ENCODE data around the gene LAMC2.

Gene LAMC2

DNA sequence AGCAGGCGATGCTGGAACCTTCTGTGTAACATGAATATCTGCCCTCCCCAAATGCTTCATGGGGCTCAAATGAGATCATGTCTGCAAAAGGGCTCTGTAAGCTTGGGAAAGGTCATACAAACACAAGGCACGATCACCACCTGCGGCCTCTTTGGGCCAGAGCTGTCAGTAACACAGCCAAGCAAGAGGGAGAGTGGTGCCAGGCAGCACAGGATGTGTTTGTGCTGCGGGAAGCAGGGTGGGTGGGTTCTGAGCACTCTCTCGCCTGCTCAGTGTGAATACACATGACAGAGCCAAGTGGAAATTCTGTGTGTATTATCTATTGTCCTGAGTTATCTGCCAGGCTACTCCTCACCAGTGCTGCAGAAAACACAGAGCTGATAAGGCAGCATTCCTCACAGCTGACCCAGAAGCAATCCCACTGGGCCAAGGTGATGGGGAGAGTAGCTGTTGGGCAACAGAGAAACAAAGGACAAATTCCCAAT, 101.2 kb downstream of the LAMC2 start:
- DNase-seq (ENCODE audit: low read depth), result no peak

DNA sequence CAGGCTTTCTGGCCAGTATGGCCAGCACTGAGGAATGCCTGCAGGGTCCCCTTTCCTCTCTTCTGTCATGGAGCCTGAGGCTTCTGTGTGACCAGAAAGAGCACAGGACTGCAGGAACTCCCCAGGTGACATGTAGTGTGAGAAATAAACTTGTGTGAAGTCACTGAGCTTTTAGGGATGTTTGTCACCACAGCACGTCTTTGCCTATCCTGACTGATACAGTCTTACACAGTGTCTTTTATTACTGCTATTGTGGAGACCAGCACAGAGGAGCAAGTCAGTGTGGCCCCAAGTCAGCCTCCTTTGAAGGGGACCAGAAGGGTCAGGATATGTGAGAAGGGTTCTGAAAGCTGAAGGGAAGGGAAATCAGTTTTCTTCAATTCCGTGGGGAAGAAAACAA, 102.5 kb downstream of the LAMC2 start:
- DNase-seq (ENCODE audit: low read depth), result no peak

DNA sequence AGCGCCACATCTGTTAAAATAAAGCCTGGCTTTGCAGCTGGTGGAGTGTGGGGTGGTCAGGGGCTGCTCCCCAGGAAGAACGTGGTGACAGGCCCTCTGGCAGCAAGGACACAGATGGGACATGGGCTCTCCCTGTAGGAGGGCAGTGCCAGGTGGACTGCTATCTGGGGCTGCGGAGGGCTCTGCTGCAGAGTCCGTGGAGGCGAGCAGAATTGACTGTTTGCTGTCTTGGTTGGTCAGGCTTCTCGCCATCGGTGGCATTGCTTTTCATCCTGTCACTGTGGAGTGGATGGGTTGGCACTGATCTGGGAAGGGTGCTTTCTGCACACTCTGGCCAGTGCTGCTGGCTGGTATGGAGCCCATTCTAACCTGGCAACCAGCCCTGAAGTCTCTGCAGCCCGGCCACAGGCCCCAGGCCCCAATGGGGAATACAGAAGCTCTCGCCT, 103.0 kb downstream of the LAMC2 start:
- DNase-seq (ENCODE audit: low read depth), result no peak

DNA sequence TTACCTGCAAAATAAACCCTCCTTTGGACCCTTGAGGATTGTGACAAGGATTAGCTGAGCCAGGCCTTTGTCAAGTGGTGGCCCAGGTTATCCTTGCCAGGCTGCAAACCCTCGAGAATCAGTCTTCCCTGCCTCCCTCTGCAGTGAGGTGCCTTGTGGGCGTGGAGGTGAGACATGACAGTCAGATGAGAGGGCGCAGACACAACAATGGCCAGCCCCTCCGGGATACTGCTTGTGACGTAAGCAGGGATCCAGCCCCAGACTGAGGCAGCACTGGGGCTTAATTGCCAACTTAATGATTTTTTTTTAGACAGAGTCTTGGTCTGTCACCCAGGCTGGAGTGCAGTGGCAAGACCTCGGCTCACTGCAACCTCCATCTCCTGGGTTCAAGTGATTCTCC, 104.6 kb downstream of the LAMC2 start:
- DNase-seq (ENCODE audit: low read depth), result no peak

DNA sequence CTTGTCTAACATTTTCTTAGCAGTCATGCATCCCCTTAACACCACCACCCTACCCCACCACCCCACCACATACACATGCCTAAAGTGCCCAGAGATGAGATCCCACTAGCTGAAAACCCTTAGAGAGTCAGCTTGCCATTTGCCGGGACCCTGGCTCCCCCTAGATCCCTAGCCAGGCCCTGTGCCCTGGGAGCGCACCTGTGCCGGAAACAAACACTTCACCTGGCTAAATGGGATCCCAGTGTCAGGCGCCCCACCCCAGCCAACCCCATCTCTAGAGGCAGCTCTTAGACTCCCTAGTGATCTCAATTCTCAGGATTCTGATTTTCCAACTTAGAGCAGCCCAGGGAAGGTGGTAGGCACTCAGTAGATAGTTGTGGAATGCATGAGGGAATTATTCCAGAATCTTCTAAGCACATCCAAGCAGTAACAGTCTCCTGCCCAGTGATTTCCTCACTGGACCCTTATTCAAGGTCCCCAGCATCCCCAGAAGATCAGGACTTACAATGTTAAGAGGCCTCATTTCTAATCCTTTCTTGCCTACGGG, 105.2 kb downstream of the LAMC2 start:
- no peak for DNase-seq (ENCODE audit: low read depth)

DNA sequence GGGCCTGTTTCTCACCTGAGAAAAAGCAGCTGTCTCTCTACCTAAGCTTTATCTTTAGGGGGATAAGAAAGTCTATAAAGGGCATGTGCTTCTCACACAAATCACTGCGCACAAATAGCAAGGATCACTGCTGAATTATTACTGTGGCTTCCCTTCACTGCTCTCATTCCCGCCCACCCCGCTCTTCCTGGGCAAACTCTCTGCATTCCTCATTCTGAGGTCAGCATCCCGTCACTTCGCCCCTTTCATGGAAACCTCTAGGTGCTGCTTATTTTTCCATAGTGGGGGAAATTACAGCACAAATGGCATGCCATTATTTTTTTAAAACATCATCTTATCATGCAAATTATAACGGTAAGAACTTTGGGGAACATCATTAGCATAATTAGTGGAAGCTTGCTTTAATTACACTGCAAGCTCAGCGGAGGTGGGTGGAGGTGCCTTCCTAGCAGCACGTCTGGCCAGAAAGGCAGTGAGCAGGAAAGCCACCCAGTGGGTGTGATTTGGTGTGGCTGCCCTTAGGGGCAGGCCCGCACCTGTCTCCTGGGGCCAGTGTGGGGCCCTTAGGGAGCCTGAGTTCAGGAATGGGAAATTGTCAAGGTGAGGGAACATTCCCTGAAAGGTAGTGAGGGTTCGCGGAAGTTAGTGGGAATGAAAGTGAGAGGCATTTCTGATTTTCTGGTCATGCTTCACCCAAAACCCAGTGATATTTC, 105.9 kb downstream of the LAMC2 start:
- no peak for DNase-seq (ENCODE audit: low read depth)

DNA sequence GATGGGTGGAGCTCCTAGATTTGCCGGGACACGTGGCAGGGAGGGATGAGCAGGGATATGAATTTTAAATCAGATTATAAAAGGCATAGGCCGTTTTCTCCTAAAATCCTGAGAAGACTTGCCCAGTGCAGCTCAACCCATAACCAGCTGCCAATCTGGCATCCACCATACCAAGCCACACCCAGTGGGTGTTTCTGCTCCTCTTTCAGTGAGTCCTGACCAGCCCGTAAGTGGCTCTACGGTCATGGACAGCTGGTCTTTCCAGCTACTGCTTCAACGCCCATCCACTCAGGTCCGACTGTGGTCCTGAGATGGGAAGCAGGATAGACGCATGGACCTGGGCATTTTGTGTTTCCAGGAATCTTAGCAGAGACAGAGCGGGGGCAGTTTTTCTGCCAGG, 107.2 kb downstream of the LAMC2 start:
- DNase-seq (ENCODE audit: low read depth), result no peak

DNA sequence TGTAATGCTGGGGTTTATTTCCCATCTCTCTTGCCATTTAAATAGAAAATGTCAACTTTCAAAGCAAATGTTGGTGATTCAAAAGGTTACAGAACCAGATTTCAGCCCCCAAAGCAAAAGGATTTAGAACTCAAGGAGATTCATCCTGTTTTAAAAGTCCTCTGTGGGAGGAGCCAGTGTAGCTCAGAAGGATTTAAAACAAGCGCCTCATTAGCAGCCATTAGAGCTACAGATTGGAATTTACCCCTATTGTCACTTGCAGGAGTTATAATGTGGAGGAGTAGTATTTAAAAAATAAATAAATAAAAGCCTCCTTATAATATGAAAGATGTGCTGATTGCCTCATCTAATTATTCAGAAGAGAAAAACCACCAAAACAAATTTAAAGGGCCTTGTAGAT, 107.8 kb downstream of the LAMC2 start:
- no peak for DNase-seq (ENCODE audit: low read depth)
